WI38 (cell line): ENCODE results near the gene TTLL5.
"Not testable (repeated sequence)": the region's sequence is repeated elsewhere in the genome, so short reads cannot be mapped to it uniquely, and the experiment has no call there.

ENCODE experiments used
- H3K4me3 ChIP-seq: 2 replicates; pipeline ENCODE4 v1.5.1; 2011; ENCODE audit warnings: low read depth, mild to moderate bottlenecking, control low read depth, low read length
- TF ChIP-seq, protein P1 (sequence below): IDR thresholded peaks from 2 replicates; pipeline ENCODE4 v1.5.1; 2012; ENCODE audit warnings: low read depth, mild to moderate bottlenecking, control low read depth, low read length

The TTLL5 gene

GRCh38 chr14:75675265-75675960 is 14.4 kb downstream of the TTLL5 start:
- H3K4me3 ChIP-seq: no peak overlapping the region
- TF ChIP-seq, protein P1, sequence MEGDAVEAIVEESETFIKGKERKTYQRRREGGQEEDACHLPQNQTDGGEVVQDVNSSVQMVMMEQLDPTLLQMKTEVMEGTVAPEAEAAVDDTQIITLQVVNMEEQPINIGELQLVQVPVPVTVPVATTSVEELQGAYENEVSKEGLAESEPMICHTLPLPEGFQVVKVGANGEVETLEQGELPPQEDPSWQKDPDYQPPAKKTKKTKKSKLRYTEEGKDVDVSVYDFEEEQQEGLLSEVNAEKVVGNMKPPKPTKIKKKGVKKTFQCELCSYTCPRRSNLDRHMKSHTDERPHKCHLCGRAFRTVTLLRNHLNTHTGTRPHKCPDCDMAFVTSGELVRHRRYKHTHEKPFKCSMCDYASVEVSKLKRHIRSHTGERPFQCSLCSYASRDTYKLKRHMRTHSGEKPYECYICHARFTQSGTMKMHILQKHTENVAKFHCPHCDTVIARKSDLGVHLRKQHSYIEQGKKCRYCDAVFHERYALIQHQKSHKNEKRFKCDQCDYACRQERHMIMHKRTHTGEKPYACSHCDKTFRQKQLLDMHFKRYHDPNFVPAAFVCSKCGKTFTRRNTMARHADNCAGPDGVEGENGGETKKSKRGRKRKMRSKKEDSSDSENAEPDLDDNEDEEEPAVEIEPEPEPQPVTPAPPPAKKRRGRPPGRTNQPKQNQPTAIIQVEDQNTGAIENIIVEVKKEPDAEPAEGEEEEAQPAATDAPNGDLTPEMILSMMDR: no peak

- TF ChIP-seq, protein P1: no peak
- no peak overlapping the region for H3K4me3 ChIP-seq
These were observed 24.9 kb downstream of the TTLL5 start for GRCh38 chr14:75685910-75686309.

- TF ChIP-seq, protein P1: no peak
- no peak overlapping the region for H3K4me3 ChIP-seq
These were observed 28.0 kb downstream of the TTLL5 start for GRCh38 chr14:75689012-75689411.

GRCh38 chr14:75690010-75690409 is 29.0 kb downstream of the TTLL5 start:
- TF ChIP-seq, protein P1: no peak
- no peak overlapping the region for H3K4me3 ChIP-seq

- H3K4me3 ChIP-seq: not testable (repeated sequence)
These were observed 34.0 kb downstream of the TTLL5 start for GRCh38 chr14:75695025-75695424.

DNA sequence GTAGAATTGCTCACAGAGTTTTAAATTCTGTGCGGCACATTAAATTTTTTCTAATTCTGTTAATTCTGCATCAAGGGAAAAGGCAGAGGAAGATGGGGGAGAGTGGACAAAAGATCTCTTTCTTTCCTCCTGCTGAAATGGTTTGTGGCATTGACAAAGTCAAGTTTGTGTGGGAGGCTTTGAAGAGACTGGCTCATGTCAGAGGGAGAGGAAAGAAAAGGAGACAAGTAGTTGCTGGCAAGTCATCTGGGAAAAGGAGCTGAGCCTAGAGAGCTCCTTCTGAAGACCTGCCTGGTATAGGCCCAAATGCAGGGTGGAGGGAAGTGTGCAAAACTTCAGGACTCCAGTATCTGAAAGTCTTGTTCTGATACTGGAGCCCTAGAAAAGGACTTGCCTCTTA is 36.3 kb downstream of the TTLL5 start:
- TF ChIP-seq, protein P1: no peak
- H3K4me3 ChIP-seq: no peak overlapping the region

GRCh38 chr14:75697918-75698317 is 36.9 kb downstream of the TTLL5 start:
- TF ChIP-seq, protein P1: no peak
- H3K4me3 ChIP-seq: no peak overlapping the region

DNA sequence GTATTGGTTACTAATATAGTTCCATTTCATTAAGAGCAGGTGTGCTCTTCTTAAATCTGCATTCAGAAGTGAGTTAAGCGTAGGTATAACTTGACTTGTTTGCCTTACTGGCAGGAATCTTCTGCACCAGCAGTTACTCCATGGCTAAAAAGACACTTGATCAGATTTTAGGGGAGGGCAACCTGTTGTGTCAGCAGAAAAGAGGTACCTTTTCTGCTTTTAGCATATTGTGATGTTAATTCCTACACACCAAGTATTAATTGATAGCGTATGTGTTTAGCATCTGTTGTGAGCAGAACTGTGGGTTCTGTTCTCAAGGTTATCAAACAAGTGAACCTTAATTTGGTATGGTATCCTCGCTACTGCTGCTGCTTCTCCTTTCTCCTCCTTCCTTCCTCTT is 38.3 kb downstream of the TTLL5 start:
- TF ChIP-seq, protein P1: no peak
- no peak overlapping the region for H3K4me3 ChIP-seq
